ENCODE measurements around the gene FOXD4L4.
"Not testable (repeated sequence)": the region's sequence is repeated elsewhere in the genome, so short reads cannot be mapped to it uniquely, and the experiment has no call there.

The FOXD4L4 gene

GRCh38 chr9:65737096-65737564 lies at the start of gene FOXD4L4:
Gene FOXD4L4, plus strand, starts transcription at chr9:65737146. Its CDS starts 0 bp downstream, at chr9:65737146.
- H3K27ac ChIP-seq (ENCODE audit: extremely low read depth, low read depth, low read length); H3K36me3 ChIP-seq (ENCODE audit: control insufficient read depth in 2 of 2, insufficient read depth in 1 of 2, low read length in 2 of 2); H3K9me3 ChIP-seq (ENCODE audit: control insufficient read depth, insufficient read depth, low read depth, low read length); CTCF ChIA-PET; H3K4me1 ChIP-seq (ENCODE audit: control insufficient read depth, insufficient read depth, low read length); POLR2A ChIA-PET; H3K4me3 ChIP-seq (ENCODE audit: low read depth, low read length): not testable (repeated sequence)

DNA sequence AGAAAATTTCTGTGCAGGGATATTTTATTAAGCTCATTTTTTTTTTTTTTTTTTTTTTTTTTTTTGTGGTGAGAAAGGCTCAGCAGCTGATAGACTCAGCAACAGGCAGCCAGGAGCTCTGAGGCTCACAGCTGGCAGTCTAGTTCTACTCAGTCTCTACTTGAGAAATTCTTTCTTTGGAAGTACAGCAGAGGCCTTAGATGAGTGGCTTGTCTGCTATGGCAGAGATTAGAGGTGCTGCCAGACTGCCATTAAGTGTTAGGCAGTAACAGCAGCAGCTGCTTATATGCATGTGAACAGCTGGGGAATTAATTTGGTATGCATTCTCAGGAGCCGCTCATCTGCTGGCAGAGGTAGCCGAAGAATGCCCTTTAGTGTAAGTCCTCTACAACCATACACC lies 33.4 kb upstream of the FOXD4L4 start:
- H3K36me3 ChIP-seq (ENCODE audit: control insufficient read depth in 2 of 2, insufficient read depth in 1 of 2, low read length in 2 of 2); H3K4me3 ChIP-seq (ENCODE audit: low read depth, low read length); H3K9me3 ChIP-seq (ENCODE audit: control insufficient read depth, insufficient read depth, low read depth, low read length); H3K4me1 ChIP-seq (ENCODE audit: control insufficient read depth, insufficient read depth, low read length); H3K27ac ChIP-seq (ENCODE audit: extremely low read depth, low read depth, low read length); CTCF ChIA-PET; POLR2A ChIA-PET: not testable (repeated sequence)

DNA sequence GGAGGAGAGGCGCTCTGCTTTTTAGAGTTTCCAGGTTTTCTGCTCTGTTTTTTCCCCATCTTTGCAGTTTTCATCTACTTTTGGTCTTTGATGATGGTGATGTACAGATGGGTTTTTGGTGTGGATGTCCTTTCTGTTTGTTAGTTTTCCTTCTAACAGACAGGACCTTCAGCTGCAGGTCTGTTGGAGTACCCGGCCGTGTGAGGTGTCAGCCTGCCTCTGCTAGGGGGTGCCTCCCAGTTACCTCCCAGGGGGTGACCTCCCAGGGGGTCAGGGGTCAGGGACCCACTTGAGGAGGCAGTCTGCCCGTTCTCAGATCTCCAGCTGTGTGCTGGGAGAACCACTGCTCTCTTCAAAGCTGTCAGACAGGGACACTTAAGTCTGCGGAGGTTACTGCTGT lies 22.5 kb upstream of the FOXD4L4 start:
- H3K9me3 ChIP-seq (ENCODE audit: control insufficient read depth, insufficient read depth, low read depth, low read length); H3K4me3 ChIP-seq (ENCODE audit: low read depth, low read length); CTCF ChIA-PET; POLR2A ChIA-PET; H3K4me1 ChIP-seq (ENCODE audit: control insufficient read depth, insufficient read depth, low read length); H3K27ac ChIP-seq (ENCODE audit: extremely low read depth, low read depth, low read length); H3K36me3 ChIP-seq (ENCODE audit: control insufficient read depth in 2 of 2, insufficient read depth in 1 of 2, low read length in 2 of 2): not testable (repeated sequence)

DNA sequence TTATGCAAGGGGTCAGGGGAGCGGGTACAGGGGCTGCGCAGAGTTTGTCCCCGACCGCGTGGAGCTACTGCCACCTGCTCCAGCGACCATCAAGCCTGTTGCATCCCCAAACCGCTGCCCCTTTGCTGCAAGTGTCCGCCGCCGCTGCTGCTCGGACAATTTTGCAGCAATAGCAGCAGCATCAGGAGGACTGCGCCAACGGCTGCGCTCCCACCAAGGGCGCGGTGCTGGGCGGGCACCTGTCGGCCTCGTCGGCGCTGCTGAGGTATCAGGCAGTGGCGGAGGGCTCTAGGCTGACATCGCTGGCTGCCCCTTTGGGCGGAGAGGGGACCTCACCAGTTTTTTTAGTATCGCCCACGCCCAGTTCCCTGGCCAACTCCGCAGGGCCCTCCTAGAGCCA lies 1.2 kb downstream of the FOXD4L4 start:
- H3K9me3 ChIP-seq (ENCODE audit: control insufficient read depth, insufficient read depth, low read depth, low read length); H3K27ac ChIP-seq (ENCODE audit: extremely low read depth, low read depth, low read length); CTCF ChIA-PET; H3K36me3 ChIP-seq (ENCODE audit: control insufficient read depth in 2 of 2, insufficient read depth in 1 of 2, low read length in 2 of 2); H3K4me1 ChIP-seq (ENCODE audit: control insufficient read depth, insufficient read depth, low read length); H3K4me3 ChIP-seq (ENCODE audit: low read depth, low read length); POLR2A ChIA-PET: not testable (repeated sequence)
